Ishikawa (cell line): Measurements from ENCODE around the gene SATB2.

Experiments
- CEBPB ChIP-seq: IDR thresholded peaks from 2 replicates; pipeline ENCODE4 v1.6.1; 2012
- CREB1 ChIP-seq: IDR thresholded peaks from 2 replicates; pipeline ENCODE4 v1.6.1; 2012; ENCODE audit warnings: low read depth
- EGR1 ChIP-seq: IDR thresholded peaks from 2 replicates; pipeline ENCODE4 v1.6.1; 2012
- EP300 ChIP-seq: IDR thresholded peaks from 2 replicates; pipeline ENCODE4 v1.6.1; 2012; ENCODE audit warnings: borderline replicate concordance
- FOXM1 ChIP-seq: IDR thresholded peaks from 2 replicates; pipeline ENCODE4 v1.6.1; 2012; ENCODE audit warnings: low read depth, borderline replicate concordance
- NFIC ChIP-seq: IDR thresholded peaks from 2 replicates; pipeline ENCODE4 v1.6.1; 2012
- RAD21 ChIP-seq: IDR thresholded peaks from 2 replicates; pipeline ENCODE4 v1.6.1; 2012; ENCODE audit warnings: low read depth
- TAF1 ChIP-seq: IDR thresholded peaks from 2 replicates; pipeline ENCODE4 v1.6.1; 2012; ENCODE audit warnings: low read depth, mild to moderate bottlenecking
- TCF12 ChIP-seq: IDR thresholded peaks from 2 replicates; pipeline ENCODE4 v1.6.1; 2012; ENCODE audit warnings: low read depth
- TEAD4 ChIP-seq: IDR thresholded peaks from 2 replicates; pipeline ENCODE4 v1.6.1; 2012
- YY1 ChIP-seq: IDR thresholded peaks from 2 replicates; pipeline ENCODE4 v1.6.1; 2012; ENCODE audit warnings: low read depth
- ZBTB7A ChIP-seq: IDR thresholded peaks from 2 replicates; pipeline ENCODE4 v1.6.1; 2012; ENCODE audit warnings: low read depth
- TF ChIP-seq, protein P1 (sequence below): IDR thresholded peaks from 2 replicates; pipeline ENCODE4 v1.6.1; 2012; ENCODE audit warnings: low read depth, mild to moderate bottlenecking
- TF ChIP-seq, protein P2 (sequence below): IDR thresholded peaks from 2 replicates; pipeline ENCODE4 v1.6.1; 2012
- TF ChIP-seq, protein P3 (sequence below): IDR thresholded peaks from 2 replicates; pipeline ENCODE4 v1.6.1; 2012

Gene SATB2

DNA sequence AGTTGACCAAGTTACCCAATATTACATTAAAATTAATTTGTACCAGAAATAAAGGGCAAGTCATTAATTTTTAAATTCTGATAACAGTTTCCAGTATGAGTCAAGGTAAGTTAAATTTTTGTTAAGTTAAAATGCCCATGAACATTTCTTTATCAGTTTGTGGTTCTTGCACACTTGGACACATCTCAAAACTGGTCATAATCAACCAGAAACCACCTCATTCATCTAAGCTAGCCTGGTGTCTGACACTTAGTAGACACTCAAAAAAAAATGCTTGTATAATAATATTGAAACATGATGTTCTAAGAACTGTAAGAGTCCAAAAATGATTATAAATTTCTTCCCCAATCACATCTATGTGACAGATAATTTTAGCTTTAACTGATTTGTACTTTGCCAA lies 62.4 kb downstream of the SATB2 start:
- TF ChIP-seq TCF12: no peak
- TF ChIP-seq CEBPB: no peak
- TF ChIP-seq FOXM1: no peak
- TF ChIP-seq, protein P1, sequence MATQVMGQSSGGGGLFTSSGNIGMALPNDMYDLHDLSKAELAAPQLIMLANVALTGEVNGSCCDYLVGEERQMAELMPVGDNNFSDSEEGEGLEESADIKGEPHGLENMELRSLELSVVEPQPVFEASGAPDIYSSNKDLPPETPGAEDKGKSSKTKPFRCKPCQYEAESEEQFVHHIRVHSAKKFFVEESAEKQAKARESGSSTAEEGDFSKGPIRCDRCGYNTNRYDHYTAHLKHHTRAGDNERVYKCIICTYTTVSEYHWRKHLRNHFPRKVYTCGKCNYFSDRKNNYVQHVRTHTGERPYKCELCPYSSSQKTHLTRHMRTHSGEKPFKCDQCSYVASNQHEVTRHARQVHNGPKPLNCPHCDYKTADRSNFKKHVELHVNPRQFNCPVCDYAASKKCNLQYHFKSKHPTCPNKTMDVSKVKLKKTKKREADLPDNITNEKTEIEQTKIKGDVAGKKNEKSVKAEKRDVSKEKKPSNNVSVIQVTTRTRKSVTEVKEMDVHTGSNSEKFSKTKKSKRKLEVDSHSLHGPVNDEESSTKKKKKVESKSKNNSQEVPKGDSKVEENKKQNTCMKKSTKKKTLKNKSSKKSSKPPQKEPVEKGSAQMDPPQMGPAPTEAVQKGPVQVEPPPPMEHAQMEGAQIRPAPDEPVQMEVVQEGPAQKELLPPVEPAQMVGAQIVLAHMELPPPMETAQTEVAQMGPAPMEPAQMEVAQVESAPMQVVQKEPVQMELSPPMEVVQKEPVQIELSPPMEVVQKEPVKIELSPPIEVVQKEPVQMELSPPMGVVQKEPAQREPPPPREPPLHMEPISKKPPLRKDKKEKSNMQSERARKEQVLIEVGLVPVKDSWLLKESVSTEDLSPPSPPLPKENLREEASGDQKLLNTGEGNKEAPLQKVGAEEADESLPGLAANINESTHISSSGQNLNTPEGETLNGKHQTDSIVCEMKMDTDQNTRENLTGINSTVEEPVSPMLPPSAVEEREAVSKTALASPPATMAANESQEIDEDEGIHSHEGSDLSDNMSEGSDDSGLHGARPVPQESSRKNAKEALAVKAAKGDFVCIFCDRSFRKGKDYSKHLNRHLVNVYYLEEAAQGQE: no peak

DNA sequence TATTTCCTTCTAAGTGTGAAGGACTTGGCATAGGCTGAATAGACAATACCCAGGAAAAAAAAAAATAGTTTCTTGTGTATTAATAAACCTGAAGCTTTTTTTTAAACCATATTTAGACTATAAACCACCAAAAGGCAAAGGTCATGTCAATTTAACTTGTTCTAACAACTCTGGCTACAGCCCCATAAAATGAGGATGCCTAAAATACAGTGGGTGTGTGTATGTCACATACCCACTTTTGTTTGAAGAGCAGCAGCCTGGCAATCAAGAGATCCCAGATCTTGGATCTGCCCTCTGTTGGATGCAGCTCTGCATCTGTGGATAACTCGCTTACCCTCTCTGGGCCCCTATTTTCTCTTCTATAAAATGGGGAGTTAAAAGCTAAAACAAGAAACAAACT lies 65.4 kb downstream of the SATB2 start:
- TF ChIP-seq, protein P2, sequence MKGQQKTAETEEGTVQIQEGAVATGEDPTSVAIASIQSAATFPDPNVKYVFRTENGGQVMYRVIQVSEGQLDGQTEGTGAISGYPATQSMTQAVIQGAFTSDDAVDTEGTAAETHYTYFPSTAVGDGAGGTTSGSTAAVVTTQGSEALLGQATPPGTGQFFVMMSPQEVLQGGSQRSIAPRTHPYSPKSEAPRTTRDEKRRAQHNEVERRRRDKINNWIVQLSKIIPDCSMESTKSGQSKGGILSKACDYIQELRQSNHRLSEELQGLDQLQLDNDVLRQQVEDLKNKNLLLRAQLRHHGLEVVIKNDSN: no peak
- TF ChIP-seq FOXM1 (no peak), ZBTB7A (no peak), TAF1 (no peak), NFIC (no peak), CEBPB (no peak), EP300 (no peak), TEAD4 (no peak), TCF12 (no peak), YY1 (no peak), CREB1 (no peak), EGR1 (no peak), RAD21 (no peak)
- TF ChIP-seq, protein P3, sequence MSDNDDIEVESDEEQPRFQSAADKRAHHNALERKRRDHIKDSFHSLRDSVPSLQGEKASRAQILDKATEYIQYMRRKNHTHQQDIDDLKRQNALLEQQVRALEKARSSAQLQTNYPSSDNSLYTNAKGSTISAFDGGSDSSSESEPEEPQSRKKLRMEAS: no peak
- TF ChIP-seq, protein P1: no peak

DNA sequence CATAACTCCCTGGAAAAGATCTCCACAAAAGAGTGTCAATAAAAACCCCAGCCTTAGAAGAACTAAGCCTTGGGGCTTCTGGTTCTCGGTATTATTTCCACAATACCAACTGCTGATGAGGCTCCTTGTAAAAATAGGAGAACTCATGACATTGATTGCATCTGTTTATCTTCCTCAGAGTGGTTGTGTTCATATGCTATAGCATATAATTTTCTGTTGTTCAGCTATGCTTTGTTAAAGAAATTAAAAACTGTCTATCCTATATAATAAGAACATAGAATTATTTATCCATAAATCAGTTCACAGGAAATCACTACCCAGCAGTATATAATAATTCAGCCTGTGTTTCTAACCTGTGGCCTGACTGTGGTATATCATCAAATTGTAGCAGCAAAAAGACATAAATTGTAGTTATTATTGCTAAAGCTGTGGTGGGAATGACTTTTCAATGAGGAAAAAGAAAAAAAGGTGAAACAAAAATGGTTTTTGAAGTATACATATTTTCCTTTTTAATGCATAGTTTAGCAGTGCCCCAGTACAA lies 68.9 kb downstream of the SATB2 start:
- TF ChIP-seq, protein P3: no peak
- no peak for TF ChIP-seq TCF12
- TF ChIP-seq, protein P1: no peak
- TF ChIP-seq YY1: no peak
- TF ChIP-seq, protein P2: no peak
- no peak for TF ChIP-seq EP300
- TF ChIP-seq CREB1: no peak
- no peak for TF ChIP-seq TAF1
- no peak for TF ChIP-seq ZBTB7A
- no peak for TF ChIP-seq FOXM1
- TF ChIP-seq CEBPB: no peak
- TF ChIP-seq RAD21: no peak
- TF ChIP-seq TEAD4: no peak
- no peak for TF ChIP-seq NFIC
- no peak for TF ChIP-seq EGR1

DNA sequence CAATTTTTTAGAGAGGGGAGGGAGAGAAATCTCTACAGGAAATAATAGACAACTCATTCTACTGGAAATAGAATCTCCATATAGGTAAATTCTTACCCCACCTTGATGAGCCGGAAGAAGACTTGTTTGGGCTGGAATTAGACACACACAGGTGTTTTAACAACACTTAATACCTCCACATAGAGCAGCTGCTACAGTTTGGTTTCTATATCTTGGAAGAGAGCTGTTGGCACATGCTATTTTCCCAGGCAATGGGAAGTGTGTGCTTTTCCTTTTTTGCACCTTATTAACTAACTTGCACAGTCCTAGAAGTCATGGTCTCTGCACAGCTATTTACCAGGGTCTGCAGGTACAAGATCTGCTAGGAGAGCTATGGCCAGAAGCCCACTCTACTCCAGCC lies 73.7 kb downstream of the SATB2 start:
- no peak for TF ChIP-seq NFIC

DNA sequence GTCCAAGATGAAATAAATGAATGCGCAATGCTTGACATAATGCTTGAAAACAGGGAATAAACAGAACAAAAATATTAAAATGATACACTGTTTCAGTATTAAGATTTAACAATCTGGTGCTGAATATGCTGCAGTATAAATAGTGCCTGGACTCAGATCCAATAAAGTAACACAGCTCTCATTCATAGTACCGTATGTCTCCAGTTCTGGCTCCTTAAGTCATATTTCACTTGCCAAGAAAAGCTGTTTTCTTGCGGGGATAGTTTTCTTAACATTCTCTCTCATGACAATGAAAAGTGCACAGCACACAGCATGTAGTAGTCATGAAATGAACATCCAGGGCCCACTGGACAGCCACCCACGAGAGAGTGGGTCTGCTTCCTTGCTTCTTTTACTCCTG lies 74.7 kb downstream of the SATB2 start:
- TF ChIP-seq, protein P2: no peak
- TF ChIP-seq TEAD4 (no peak), CREB1 (no peak), ZBTB7A (no peak), TAF1 (no peak), EGR1 (no peak), NFIC (no peak), CEBPB (no peak), TCF12 (no peak), RAD21 (no peak), FOXM1 (no peak), YY1 (no peak)
- TF ChIP-seq, protein P3: no peak
